HG03095 (cell line): ENCODE measurements around the gene OXSM.

ENCODE experiments used
- ATAC-seq: cut with Tn5 transposase; IDR thresholded peaks from one replicate; pipeline ENCODE4 v1.9.1; 2021; ENCODE audit warnings: moderate library complexity; ENCODE audit not compliant: unreplicated experiment

The OXSM gene

DNA sequence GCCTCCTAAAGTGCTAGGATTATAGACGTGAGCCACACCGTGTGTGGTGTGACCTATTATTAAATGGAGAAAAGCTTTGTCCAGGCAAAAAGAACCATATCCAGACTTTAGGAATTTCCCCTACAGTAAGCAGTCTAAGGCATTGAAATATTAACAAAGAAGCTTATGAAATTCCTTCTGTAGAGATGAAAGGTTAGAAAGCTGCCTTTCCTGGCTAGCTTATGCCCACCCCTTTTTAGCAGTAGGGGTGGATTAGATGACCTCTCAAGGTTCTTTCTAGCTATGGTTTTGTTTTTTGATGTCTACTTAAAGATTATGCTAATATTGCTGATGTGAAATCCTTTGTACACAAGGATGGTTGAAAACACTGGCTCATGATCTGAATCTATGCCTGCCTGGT is 13.9 kb downstream of the OXSM start:
- no peak for ATAC-seq

DNA sequence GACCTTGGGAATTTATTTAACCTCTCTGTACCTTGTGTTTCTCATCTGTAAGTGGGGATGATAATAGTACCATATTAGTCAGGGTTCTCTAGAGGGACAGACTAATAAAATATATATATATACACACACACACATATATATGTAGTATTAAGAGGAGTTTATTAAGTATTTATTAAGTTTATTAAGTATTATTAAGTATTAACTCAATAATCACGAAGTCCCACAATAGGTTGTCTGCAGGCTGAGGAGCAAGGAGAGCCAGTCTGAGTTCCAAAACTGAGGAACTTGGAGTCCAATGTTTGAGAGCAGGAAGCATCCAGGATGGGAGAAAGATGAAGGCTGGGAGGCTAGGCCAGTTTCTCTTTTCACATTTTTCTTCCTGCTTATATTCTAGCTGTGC is 14.8 kb downstream of the OXSM start:
- no peak for ATAC-seq

DNA sequence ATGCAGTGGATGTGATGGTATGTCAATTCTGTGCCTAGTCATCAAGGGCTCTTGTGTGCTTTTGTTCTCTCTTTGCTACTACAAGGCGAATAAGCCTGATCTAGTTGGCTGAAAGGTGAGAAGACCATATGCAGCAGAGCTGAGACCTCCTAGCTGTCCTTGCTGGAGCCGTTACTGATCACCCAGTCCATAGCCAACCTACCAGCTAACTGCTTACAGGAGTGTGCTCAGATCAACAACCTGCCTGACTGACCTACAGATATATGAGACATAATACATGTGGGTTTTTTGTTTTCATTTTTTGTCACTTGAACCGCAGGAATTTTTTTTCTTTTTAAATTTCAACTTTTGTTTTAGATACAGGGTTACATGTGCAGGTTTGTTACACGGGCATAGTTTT is 22.8 kb downstream of the OXSM start:
- no peak for ATAC-seq

DNA sequence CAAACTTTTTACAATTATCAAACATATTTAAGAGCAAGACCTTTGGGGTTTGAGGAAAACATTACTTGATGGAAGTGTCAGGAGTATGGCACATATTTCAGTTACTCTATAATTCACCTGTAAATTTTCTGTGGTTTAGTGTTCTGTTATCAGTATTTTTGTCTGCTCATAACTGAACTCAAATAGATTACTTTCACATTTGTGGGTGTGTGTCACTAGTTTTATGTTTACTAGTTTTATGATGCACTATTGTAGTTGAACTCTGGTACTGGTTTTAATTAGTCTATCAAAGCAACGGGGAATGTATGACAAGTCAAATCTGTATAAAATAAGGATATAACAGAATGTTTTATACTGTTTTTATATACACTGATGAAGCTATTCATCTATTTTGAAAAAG is 27.2 kb downstream of the OXSM start:
- ATAC-seq = peak; percentile 42

DNA sequence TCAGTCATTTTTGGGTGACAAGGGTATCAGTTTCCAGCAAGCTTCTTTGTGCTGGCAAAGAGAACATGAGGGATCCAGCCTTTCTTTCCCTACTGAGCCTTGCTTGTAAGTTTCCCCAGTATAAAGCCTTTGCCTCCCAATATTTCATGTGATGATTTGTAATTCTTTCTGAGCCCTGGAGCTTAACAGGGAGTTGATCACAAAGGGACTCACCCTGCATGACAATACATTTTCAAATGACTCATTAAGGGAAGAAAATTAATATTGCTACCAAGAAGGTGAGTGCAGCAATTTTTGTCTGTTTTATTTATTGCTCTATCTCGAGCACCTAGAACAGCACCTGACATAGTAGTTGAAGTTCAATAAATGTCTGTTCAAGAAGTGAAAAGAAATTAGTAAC is 27.7 kb downstream of the OXSM start:
- ATAC-seq = no peak

DNA sequence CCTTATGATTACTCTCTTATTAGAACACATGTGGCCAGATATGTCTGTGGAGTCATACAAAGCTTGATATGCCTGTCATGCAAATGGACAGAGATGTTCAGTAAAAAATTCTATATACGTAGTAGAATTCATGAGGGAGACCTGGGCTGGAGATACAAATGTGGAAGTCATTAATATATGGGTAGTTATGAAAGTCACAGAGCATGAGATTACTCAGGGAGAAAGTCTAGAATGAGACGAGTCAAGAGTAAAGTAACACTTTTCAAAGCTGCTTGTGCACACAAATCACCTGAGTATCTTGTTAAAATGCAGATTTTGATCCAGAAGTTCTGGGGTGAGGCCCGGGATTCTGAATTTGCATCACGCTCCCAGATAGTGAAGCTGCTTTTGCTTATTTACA is 28.4 kb downstream of the OXSM start:
- ATAC-seq = no peak

DNA sequence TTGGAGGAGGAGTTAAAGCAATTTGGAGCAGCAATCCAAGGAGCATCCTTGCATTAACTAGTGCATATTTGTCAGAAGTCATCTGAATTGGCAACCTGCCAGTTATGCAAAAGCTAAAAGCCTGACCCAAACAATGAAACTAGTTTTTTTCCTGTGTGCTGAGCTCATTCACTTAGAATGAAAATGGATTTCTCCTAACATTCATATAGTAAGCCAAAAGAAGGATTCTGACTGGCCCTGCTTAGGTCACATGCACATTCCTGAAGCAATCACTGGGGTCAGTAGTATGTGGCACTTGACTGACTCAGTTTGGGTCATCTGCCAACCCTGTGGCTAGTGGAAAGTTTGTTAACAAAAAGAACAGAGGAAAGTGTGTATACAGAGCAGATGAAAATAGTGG is 30.5 kb downstream of the OXSM start:
- no peak for ATAC-seq

DNA sequence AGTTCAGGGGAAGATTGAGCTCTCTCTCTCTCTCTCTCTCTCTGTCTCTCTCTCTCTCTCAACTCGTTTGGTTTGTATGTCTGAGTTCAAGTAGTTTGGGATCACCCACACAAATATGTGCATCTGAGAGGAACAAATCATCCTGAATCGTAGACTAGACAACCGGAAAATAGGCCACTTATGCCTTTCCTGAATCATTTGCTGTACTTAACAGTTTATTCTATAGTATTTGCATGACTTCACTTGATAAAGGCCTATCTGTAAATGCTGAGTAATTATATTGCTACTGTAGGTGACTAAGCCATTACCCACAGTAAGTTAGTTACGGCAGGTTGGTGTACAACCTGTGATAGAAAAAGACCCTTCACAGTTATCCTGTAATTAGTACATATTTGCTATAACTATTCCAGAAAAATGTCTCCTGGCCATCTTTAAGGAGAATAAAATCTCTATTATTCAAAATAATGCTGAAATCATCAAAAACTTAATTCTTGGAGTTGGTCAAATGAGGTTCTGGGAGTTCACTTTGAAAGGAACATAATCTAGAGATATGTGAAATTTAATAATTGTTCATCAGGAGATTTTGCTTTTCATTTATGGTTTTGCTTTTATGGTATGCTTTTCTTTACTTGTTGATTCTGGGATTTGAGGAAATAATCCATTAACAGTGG is 31.1 kb downstream of the OXSM start:
- no peak for ATAC-seq

DNA sequence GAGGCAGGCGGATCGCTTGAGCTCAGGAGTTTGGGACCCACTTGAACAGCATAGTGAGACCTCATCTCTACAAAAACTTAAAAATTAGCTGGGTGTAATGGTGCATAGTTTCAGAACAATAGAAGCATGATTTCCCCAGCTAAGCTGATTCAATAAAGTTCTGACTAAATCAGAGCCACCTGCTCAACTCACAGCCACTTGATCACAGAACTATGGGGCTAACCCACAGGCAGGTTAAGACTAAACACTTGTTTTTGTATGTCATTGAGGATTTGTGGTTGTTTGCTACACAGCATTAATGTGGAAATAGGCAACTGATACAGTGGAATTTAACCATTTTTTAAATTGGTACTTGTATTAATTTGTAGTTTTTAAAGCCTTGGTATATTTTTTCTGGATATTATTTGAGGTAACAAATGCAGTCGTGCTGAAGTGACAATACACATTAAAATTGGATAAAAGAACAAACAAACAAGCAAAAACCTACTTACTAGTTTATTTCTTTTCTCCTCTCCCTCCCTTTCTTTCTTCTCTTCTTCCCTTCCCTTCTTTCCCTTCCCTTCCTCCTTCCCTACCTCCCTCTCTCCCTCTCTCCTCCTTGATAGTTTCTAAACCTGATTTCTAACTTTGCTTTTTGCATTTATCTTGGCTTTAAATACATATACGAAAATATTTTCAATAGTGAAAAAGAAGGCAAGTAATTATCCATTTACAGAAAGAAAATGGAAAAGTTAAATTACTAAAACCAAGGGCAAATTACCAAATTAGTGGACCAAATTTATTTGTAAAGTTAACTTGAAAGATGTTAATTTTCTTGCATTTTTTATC is 32.1 kb downstream of the OXSM start:
- no peak for ATAC-seq

DNA sequence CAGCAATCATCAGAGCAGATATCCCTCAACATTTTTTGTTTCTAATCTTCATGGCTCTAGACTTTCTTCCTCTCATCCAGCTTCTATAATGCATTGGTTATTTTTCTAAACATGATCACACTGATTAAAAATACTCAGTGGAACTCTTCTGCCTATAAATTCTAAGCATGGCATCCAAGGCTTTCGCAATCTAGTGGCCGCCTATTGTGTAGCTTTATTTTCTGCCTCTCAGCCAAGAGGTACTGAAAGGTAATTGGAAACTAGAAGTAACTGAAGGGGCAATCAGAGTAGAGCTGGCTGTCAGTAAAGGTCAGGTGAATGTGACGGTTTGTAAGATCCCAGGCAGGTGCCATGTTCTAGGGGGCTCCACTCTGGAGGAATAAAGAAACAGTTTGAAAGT is 33.4 kb downstream of the OXSM start:
- ATAC-seq = no peak

DNA sequence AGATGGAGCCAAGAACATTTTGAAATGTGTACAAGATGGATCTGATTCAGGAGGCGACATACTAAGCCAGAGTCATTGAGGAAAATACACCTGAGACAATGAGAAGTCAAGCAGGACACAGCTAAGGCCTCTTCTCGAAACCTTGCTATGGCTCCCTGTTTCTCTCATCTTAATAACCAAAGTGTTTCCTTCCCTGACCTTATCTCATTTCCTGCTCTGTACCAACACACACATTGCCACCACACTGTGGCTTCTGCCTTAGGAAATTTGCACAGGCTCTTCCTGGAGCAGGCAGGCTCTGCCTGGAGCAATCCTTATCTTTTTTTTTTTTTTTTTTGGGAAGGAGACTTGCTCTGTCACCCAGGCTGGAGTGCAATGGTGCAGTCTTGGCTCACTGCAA is 36.6 kb downstream of the OXSM start:
- ATAC-seq = no peak

DNA sequence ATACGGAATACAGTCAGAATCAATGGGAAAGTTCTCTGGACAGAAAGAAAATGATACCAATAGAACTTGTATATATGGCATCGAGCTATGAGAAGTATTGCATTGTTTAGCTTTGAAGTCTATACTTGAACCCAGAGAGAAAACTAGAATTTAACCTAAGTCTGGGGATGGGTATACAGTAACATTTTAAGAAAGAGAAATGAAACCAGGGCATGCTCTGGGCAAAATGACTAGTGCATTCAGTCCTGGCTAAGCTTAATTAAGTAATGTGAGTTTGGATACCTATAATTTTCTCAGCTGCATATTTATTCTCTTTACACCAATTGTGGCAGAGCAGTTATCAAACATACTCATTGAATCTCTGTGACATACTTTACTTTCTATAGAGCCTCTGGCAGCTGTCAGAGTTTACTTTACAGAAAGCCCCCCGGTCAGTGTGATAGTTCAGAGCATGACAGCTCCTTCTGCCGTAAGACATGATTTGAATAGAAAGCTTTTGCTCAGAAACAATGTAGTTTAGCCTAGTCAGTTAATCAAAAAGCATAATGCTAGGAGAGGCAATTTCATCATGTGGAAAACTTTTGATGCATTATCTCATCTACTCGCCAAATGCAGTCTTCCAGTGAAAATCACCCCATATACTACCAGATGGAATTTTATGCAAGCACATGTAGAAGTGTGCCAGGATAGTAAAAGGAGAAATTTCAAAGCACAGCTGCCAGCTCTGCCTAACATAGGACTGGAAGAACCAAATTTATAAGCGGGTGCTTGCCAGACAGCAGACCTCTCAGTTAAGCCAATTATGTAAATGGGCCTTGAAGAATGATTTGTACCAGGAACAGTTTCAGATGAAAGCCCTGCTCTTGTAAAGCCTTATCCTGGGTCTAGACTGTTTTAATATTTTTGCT is 40.7 kb downstream of the OXSM start:
- no peak for ATAC-seq

DNA sequence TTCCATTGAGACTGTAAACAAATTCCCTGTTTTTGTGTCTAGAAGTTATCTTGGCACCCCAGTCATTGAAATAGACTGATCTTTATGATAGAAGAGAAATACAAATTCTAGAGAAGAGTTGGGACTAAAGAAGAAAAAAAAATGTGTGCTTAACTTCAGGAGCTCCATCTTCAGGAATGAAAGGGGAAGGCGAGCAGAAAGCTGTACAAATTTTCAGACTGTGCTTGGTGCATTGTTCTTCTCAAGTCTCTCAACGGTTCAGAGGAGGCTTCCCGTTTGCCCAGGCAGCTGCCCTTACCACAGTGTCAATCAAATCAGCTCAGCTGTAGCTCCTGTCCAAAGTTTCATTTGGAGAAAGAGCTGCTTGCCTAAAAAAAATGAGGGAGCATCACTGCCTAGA is 41.7 kb downstream of the OXSM start:
- ATAC-seq = no peak

DNA sequence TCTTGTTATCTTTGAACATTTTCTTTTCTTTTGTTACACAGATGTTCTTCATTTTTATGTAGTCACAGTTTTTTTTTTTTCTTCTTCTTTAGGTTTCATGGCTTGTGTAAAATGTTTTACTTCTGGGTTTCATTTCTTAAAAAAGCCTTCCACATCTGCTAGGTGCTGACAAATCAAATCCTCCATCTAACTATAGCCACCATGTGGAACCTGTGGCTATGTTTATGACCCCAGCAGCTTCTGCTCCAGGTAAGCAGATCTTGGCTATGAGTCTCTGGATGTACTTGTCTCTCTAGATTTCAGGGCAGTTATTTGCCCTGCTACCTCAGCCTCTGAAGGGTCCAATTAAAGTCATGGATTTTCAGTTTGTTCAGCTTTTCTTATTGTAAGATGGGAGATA is 44.5 kb downstream of the OXSM start:
- ATAC-seq = peak; percentile 90

DNA sequence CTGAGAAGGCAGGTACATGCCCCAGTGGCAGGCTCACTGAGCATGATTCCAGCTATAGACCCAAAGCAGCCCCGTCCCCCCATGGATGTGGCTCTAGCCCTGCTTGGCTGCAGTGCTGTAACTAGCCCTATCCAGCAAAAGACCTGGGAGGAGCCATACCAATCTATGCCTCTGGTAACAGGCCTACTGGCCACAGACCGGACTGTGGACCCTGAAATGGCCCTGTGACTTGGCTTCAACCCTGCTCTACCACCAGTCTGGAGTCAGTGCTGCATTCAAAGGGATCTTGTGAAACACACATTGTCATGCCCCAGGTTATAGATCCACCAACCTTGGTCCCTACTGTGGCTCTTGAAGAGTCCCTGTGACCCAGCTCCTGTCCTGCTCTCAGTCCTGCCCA is 46.7 kb downstream of the OXSM start:
- no peak for ATAC-seq

DNA sequence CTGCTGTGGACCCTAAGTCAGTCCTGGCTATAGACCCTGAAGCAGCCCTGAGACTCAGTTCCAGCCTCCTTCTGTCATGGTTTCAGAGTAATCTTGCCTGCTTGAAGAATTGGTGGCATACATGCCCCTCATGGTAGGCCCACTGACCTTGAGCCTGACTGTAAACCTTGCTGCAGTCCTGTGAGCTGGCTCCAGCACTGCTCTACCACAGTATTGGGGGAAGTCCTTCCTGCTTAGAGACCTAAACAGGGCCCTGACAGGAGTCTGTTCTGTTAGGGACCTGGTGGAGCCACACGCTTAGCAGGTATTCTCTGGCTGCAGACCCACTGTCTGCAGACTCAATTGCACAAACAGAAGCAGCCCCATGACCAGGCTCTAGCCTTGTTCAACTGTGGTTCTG is 47.1 kb downstream of the OXSM start:
- ATAC-seq = no peak

DNA sequence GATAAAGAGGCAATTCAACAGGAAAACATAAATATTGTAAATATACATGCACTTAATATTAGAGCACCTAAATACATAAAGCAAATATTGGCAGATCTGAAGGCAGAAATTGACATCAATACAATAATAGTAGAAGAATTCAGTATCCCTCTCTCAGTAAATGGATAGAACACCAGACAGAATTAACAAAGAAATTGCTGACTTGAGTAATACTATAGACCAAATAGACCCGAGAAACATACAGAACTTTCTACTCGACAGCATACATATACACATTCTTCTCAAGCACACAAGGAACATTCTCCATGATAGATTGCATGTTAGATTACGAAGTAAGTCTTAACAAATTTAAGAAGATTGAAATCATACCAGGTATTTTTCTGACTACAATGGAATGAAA is 50.2 kb downstream of the OXSM start:
- ATAC-seq = no peak

DNA sequence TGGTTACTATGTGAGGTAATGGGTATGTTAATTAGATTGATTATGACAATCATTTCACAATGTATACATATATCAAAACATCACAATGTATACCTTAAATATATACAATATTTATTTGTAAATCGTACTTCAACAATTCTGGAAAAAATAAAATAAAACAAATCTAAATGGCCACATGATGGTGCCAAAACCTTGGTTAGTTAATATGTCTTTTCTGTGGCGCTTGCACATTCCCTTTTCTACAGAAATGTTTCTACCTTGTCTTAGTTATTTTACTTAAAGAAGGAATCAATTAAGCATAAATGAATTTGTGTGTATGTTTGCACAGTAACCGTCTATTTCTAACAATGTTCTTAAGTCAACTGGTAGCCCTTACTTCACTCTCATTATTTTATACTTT is 53.4 kb downstream of the OXSM start:
- no peak for ATAC-seq
